Skeletal muscle tissue (tissue), 4 donors: ENCODE results near the gene PUM2. TPM values are rescaled to one million over a fixed set of nuclear protein-coding genes. Genes with fewer than 3 reads are reported as not detected.
"Not testable (repeated sequence)": the region's sequence is repeated elsewhere in the genome, so short reads cannot be mapped to it uniquely, and the experiment has no call there.

Experiments used
- H3K27ac ChIP-seq: one replicate; pipeline ENCODE4 v1.7.0; 2013; ENCODE audit warnings: mild to moderate bottlenecking, low read depth, low read length, inconsistent platforms
- H3K27me3 ChIP-seq, 3 donors: one replicate each; pipeline ENCODE4 v1.7.0; 2013; ENCODE audit warnings: low read length in 3 of 3; ENCODE audit not compliant: control insufficient read depth in 3 of 3, insufficient read depth in 3 of 3
- H3K36me3 ChIP-seq, 3 donors: one replicate each; pipeline ENCODE4 v1.7.0; 2013; ENCODE audit warnings: low read length in 3 of 3; ENCODE audit not compliant: control insufficient read depth in 3 of 3, insufficient read depth in 3 of 3
- H3K4me1 ChIP-seq, 3 donors: one replicate each; pipeline ENCODE4 v1.7.0; 2013; ENCODE audit warnings: low read length in 3 of 3, mild to moderate bottlenecking in 3 of 3; ENCODE audit not compliant: control insufficient read depth in 3 of 3, insufficient read depth in 3 of 3
- H3K4me3 ChIP-seq, 3 donors: one replicate each; pipeline ENCODE4 v1.7.0; 2013; ENCODE audit warnings: low read length in 3 of 3
- H3K9ac ChIP-seq, 3 donors: one replicate each; pipeline ENCODE4 v1.7.0; 2013; ENCODE audit warnings: low read length in 3 of 3, mild to moderate bottlenecking in 3 of 3, moderate library complexity in 2 of 3, low read depth in 1 of 3
- H3K9me3 ChIP-seq, 3 donors: one replicate each; pipeline ENCODE4 v1.7.0; 2013; ENCODE audit warnings: low read length in 3 of 3; ENCODE audit not compliant: control insufficient read depth in 3 of 3
- total RNA-seq: library from RNA; depleted of rRNA; stranded (reverse); fragments of >200 nt; gene quantifications from one replicate; pipeline ENCODE4 v1.2.3, GENCODE V29; 2014
- donor health status: Osteomylitis.

PUM2 gene
- total RNA-seq, 1 donor from 2014 or later, result 80.4 TPM

DNA sequence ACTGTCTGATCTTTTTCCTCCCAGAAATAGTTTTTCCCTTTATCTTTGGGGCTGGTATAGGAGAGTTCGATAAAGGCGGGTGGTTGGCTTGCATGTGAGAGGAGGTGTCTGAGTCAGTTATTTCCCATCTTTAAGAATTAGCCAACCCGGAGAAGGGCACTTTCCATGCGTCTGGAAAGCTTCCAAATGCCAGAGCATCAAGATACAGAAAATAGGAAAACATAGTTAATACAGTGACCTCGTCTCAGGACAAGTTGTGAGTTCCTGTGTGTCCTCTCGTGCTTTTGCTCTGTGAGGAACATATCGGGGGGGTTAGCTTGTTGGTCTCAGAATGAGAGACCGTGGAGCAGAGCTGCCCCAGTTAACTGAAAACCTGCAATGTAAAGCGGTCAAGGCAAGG lies 18.7 kb upstream of the PUM2 start:
- no peak overlapping the region for H3K27ac ChIP-seq
- no peaks in the 10 kb centered on the region for H3K9me3 ChIP-seq
- no peaks in the 10 kb centered on the region for H3K36me3 ChIP-seq
- no peak overlapping the region for H3K4me3 ChIP-seq
- no peaks in the 10 kb centered on the region for H3K4me1 ChIP-seq
- no peak overlapping the region for H3K9ac ChIP-seq
- H3K27me3 ChIP-seq, result peaks cover 0 to 6% (median 0%) of the 10 kb centered on the region in 3 donors

DNA sequence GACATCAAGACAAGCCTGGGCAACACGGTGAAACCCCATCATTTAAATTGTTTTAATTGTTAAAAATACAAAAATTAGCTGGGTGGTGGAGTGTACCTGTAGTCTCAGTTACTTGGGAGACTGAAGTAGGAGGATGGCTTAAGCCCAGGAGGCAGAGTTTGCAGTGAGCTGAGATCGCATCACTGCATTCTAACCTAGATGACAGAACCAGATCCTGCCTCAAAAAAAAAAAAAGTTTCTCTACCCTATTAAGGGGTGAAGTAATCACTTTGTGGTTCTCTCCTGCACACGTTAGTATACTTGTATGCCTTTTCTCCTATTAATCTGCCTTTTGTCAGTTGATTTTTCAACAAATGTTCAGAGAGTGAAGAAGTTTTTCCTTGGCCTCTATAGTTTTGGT lies 18.1 kb upstream of the PUM2 start:
- no peaks in the 10 kb centered on the region for H3K36me3 ChIP-seq
- H3K9ac ChIP-seq, result no peak overlapping the region
- H3K9me3 ChIP-seq, result no peaks in the 10 kb centered on the region
- no peak overlapping the region for H3K4me3 ChIP-seq
- peaks cover 0 to 6% (median 0%) of the 10 kb centered on the region in 3 donors for H3K27me3 ChIP-seq
- H3K4me1 ChIP-seq, result no peaks in the 10 kb centered on the region
- H3K27ac ChIP-seq, result no peak overlapping the region

DNA sequence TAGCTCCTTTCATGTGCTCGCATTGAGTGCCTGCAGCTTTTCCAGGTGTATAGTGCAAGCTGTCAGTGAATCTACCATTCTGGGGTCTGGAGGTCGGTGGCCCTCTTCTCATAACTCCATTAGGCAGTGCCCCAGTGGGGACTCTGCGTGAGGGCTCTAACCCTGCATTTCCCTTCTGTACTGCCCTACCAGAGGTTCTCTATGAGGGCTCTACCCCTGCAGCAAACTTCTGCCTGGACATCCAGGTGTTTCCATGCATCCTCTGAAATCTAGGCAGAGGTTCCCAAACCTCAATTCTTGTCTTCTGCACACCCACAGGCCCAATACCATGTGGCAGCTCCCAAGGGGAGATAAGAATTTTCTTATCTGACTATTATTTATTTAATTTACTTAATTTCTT lies 17.3 kb upstream of the PUM2 start:
- not testable (repeated sequence) for H3K36me3 ChIP-seq, H3K9ac ChIP-seq, H3K9me3 ChIP-seq

DNA sequence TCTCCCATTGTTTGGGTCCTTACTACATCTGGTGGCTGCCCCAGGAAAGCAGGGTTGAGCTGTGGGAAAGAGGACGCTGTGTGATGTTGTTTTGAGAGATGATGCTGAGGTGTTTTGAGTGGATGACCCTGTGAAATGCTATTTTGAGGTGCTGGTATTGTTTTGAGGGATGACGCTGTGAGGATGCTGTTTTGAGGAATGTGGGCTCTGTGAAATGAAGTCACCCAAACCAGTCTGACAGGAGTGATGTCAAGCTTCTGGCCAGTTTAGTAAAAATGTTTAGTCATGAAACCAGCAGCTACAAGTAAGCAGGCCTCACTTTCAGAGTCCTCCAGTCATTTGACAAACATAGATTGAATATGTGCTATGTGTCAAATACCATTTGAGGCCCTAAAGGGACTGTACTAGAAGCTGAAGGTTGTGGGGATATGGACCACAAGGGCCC lies 16.1 kb upstream of the PUM2 start:
- H3K9me3 ChIP-seq, result no peaks in the 10 kb centered on the region
- no peak overlapping the region for H3K9ac ChIP-seq
- no peaks in the 10 kb centered on the region for H3K36me3 ChIP-seq
- H3K27me3 ChIP-seq, result peaks cover 0 to 6% (median 0%) of the 10 kb centered on the region in 3 donors
- no peak overlapping the region for H3K4me3 ChIP-seq
- no peak overlapping the region for H3K27ac ChIP-seq
- H3K4me1 ChIP-seq, result no peaks in the 10 kb centered on the region

More for the DNA sequence above, 17.3 kb upstream of the PUM2 start:
- not testable (repeated sequence) for H3K27me3 ChIP-seq, H3K4me3 ChIP-seq, H3K4me1 ChIP-seq, H3K27ac ChIP-seq

DNA sequence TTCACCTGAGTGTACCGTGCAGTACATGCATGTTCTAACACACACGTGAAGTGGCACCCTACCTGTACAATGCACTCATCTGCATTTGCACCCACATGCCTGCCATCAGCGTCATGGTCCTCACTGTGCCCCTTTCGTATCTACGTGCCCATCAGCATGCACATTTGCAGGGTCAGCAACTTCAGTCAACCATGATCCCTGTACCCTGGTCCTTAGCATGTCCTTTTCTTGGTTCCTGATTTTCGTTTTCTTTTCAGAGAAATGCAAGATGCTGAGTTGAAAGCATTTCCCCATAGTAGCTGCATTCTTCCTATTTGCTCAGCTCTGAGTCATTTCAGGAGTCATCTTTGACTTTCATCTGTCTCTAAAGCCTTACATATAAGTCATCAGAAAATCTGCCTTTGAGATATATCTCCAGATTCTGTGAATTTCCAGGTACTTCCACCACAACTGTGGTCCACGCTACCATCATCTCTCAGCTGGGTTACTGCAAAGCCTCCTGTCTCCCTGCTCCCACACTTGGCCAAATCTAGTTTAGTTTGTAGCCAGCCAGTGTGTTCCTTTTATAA lies 14.7 kb upstream of the PUM2 start:
- H3K4me3 ChIP-seq, result no peak overlapping the region
- H3K27me3 ChIP-seq, result peaks cover 0 to 4% (median 0%) of the 10 kb centered on the region in 3 donors
- H3K9ac ChIP-seq, result no peak overlapping the region
- H3K27ac ChIP-seq, result no peak overlapping the region
- no peaks in the 10 kb centered on the region for H3K4me1 ChIP-seq
- H3K36me3 ChIP-seq, result no peaks in the 10 kb centered on the region
- H3K9me3 ChIP-seq, result no peaks in the 10 kb centered on the region

DNA sequence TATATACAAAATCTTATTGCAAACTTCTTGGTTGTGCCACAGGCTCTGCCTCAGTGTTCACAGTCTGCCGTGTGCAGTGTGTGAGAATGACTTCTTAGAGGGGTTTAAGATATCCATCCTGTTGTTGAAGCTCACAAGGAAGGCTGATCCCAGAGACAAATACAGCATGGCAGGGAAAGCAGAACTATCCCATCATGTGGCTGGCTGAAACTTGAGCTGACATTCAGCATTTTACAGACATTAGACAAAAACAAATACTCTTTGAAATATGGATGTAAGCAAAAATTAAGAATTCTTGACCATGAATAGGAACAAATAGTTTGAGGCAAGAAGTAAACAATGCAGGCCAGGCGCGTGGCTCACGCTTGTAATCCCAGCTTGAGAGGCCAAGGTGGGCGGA lies 12.9 kb upstream of the PUM2 start:
- Histone ChIP-seq H3K9ac (no peak overlapping the region), H3K9me3 (no peaks in the 10 kb centered on the region), H3K27me3 (no peaks in the 10 kb centered on the region), H3K4me1 (no peaks in the 10 kb centered on the region), H3K4me3 (no peak overlapping the region), H3K27ac (no peak overlapping the region), H3K36me3 (no peaks in the 10 kb centered on the region)

DNA sequence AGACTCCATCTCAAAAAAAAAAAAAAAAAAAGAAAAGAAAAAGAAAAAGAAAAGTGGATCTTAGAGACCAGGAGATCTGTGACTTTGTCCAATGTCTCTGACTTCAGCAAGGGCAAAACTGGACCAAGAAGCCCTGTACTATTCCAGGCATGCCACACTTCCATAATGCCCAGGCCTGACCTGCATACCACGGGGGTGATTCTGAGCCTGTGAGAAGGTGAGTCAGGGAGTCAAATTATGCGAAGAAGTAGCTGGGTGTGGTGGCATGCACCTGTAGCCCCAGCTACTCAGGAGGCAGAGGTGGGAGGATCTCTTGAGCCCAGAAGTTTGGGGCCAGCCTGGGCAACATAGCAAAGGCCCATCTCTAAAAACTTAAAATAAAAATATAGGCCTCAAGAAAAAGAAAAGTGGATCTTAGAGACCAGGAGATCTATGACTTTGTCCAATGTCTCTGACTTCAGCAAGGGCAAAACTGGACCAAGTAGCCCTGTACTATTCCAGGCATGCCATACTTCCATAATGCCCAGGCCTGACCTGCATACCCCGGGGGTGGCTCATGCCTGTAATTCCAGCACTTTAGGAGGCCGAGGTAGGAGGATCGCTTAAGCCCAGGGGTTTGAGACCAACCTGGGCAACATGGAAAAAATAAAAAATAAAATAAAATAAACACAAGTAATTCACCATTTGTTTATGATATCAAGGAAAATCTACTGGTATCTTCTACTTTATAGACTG lies 12.2 kb upstream of the PUM2 start:
- no peak overlapping the region for H3K4me3 ChIP-seq
- no peaks in the 10 kb centered on the region for H3K27me3 ChIP-seq
- H3K36me3 ChIP-seq, result no peaks in the 10 kb centered on the region
- no peaks in the 10 kb centered on the region for H3K9me3 ChIP-seq
- H3K4me1 ChIP-seq, result no peaks in the 10 kb centered on the region
- H3K9ac ChIP-seq, result no peak overlapping the region
- H3K27ac ChIP-seq, result no peak overlapping the region

DNA sequence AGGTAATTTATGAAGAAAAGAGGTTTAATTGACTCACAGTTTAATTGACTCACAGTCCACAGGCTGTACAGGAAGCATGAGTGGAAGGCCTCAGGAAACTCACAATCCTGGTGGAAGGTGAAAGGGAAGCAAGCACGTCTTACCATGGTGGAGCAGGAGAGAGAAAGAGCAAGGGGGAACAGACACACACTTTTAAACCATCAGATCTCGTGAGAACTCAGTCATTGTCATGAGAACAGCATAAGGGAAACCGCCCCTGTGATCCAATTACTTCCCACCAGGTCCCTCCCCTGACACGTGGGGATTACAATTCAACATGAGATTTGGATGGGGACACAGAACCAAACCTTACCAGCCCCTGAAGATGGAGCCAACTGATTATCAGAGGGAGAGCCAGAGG lies 11.2 kb upstream of the PUM2 start:
- Histone ChIP-seq H3K4me1 (no peaks in the 10 kb centered on the region), H3K27me3 (no peaks in the 10 kb centered on the region), H3K4me3 (no peak overlapping the region), H3K27ac (no peak overlapping the region), H3K9me3 (no peaks in the 10 kb centered on the region), H3K9ac (no peak overlapping the region), H3K36me3 (no peaks in the 10 kb centered on the region)

DNA sequence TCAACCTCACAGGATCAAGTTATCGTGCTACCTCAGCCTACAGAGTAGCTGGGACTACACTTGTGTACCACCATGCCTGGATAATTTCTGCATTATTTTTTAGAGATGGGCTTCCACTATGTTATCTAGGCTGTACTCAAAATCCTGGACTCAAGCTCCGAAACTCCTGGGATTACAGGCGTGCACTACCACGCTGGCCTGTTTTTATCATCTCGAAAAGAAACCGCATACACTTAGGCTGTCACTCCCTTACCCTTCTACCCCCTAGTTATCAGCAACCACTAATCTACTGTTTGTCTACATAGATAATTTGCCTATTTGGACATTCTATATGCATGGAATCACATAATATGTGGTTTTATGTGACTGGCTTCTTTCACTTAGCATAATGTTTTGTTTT lies 8.5 kb upstream of the PUM2 start:
- Histone ChIP-seq H3K9me3 (no peaks in the 10 kb centered on the region), H3K27ac (no peak overlapping the region), H3K4me3 (no peak overlapping the region), H3K9ac (no peak overlapping the region), H3K27me3 (no peaks in the 10 kb centered on the region), H3K4me1 (no peaks in the 10 kb centered on the region), H3K36me3 (no peaks in the 10 kb centered on the region)

DNA sequence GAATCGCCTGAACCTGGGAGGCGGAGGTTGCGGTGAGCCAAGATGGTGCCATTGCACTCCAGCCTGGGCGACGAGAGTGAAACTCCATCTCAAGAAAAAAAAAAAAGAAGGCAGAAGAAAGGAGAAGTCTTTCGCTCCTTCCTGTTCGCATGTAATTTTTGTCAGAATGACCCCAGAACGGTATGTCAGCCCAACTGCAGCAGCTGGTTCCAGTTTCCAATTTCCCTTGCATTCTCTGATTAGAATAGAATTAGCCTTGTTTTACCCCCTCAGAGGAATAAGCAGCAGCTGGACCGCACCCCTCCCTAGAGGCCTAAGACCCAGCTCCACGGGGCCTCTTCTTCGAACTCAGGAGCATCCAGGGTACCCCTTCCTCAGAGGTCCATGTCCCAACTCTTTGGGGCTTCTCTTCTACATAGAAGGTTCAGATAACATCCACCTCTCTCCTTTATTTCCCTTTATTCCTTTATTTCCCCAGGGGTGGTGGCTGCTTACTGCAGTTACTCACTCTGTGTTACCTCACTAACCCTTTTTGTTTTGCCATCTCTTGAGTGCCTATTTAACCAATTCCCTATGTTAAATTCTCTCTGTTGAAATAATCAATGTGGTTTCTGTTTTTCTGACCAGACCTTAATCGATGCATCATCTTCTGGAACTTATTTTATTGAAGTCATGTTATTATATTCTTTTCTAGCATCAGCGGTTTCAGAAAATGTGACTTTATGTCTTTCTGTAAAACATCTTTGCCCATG lies 7.2 kb upstream of the PUM2 start:
- Histone ChIP-seq H3K27ac (no peak overlapping the region), H3K36me3 (no peaks in the 10 kb centered on the region), H3K4me1 (no peaks in the 10 kb centered on the region), H3K9me3 (no peaks in the 10 kb centered on the region), H3K9ac (no peak overlapping the region), H3K4me3 (no peak overlapping the region), H3K27me3 (no peaks in the 10 kb centered on the region)
